ENCODE results near the gene PRPF40A. TPM values are rescaled to one million over a fixed set of nuclear protein-coding genes. Genes with fewer than 3 reads are reported as not detected.

The PRPF40A gene
- total RNA-seq, 1 donor from 2014 or later, result 126 TPM

DNA sequence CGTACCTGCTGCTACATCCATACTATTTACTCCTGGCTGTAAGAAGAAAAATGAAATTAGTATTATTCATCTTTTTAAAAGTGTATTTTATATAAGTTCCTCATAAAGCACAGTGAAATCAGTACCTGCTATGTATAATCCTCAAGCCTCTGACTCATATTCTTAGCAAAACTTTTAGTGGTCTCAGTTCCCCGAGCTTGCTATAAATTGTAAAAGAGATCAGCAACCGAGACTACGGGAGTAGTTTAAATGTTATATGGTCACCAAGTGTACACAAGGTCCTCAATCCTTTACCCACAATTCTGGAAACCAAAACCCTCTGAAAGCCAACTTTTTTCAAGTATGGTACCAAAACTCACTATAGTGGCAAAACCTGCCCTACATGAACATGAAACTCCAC is 24.2 kb downstream of the PRPF40A start:
- Histone ChIP-seq H3K4me3 (ENCODE audit: low read depth, low read length) (no peak overlapping the region), H3K36me3 (ENCODE audit: control insufficient read depth, insufficient read depth, low read length) (no peaks in the 10 kb centered on the region), H3K27me3 (ENCODE audit: control insufficient read depth, insufficient read depth, low read length) (no peaks in the 10 kb centered on the region)
- DNase-seq (ENCODE audit: low read depth), result no peak
- TF ChIP-seq, protein P1, sequence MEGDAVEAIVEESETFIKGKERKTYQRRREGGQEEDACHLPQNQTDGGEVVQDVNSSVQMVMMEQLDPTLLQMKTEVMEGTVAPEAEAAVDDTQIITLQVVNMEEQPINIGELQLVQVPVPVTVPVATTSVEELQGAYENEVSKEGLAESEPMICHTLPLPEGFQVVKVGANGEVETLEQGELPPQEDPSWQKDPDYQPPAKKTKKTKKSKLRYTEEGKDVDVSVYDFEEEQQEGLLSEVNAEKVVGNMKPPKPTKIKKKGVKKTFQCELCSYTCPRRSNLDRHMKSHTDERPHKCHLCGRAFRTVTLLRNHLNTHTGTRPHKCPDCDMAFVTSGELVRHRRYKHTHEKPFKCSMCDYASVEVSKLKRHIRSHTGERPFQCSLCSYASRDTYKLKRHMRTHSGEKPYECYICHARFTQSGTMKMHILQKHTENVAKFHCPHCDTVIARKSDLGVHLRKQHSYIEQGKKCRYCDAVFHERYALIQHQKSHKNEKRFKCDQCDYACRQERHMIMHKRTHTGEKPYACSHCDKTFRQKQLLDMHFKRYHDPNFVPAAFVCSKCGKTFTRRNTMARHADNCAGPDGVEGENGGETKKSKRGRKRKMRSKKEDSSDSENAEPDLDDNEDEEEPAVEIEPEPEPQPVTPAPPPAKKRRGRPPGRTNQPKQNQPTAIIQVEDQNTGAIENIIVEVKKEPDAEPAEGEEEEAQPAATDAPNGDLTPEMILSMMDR (IDR thresholded peaks at IDR 0.05; ENCODE audit: insufficient read depth, low read length, poor library complexity, severe bottlenecking), result no peak

DNA sequence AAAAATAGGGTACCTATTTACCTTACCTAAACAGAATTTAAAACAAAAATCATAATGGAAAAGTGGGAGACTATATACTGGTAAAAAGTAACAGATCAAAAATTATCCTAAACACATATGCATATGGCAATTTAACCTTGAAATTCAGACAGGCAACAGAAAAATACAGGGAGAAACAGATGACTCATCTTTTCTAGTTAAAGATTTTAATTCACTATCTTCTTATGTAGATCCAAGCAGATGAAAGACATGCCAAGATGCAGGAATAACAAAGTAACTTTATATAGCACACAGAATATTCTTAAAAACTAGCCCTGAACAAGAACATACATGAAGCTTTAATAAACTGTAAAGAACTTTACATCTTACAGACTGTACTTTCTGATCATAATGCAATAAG is 30.9 kb downstream of the PRPF40A start:
- TF ChIP-seq, protein P1 (IDR thresholded peaks at IDR 0.05; ENCODE audit: insufficient read depth, low read length, poor library complexity, severe bottlenecking), result no peak
- H3K4me3 ChIP-seq (ENCODE audit: low read depth, low read length), result no peak overlapping the region
- H3K36me3 ChIP-seq (ENCODE audit: control insufficient read depth, insufficient read depth, low read length), result no peaks in the 10 kb centered on the region
- DNase-seq (ENCODE audit: low read depth), result no peak
- no peaks in the 10 kb centered on the region for H3K27me3 ChIP-seq (ENCODE audit: control insufficient read depth, insufficient read depth, low read length)

DNA sequence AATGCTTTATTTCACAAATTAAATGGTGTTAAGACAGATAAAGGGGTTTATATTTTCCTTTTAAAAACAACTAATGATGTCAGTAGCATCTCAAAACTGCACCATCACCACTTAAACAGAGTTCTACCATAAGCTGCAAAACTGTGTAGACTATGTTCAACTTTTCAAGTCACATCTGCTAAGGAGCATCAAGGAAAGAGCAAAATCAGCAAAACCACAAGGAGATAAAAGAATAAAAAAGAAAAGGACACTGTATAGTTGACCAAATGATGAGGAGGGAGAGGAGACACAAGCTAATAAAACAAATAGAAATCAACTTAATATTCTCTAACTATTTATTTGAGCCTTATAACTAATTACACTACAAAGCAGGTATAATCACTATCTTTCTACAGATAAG is 33.9 kb downstream of the PRPF40A start:
- TF ChIP-seq, protein P1 (IDR thresholded peaks at IDR 0.05; ENCODE audit: insufficient read depth, low read length, poor library complexity, severe bottlenecking), result no peak
- Histone ChIP-seq H3K36me3 (ENCODE audit: control insufficient read depth, insufficient read depth, low read length) (no peaks in the 10 kb centered on the region), H3K4me3 (ENCODE audit: low read depth, low read length) (no peak overlapping the region), H3K27me3 (ENCODE audit: control insufficient read depth, insufficient read depth, low read length) (no peaks in the 10 kb centered on the region)
- no peak for DNase-seq (ENCODE audit: low read depth)

DNA sequence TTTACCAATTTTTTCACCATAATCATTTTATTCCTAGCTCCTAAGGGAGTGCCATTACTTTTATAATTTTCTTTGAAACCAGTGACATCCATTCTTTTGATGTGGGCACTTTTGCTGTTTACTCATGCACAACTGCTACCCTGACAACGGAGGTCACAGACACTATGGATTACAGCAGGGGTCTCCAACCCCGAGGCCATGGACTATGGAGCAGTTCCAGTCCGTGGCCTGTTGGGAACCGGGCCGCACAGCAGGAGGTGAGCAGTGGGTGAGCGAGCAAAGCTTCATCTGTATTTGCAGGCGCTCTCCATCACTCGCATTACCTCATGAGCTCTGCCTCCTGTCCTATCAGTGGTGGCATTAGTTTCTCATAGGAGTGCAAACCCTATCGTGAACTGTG is 34.6 kb downstream of the PRPF40A start:
- Histone ChIP-seq H3K27me3 (ENCODE audit: control insufficient read depth, insufficient read depth, low read length) (no peaks in the 10 kb centered on the region), H3K4me3 (ENCODE audit: low read depth, low read length) (no peak overlapping the region), H3K36me3 (ENCODE audit: control insufficient read depth, insufficient read depth, low read length) (no peaks in the 10 kb centered on the region)
- TF ChIP-seq, protein P1 (IDR thresholded peaks at IDR 0.05; ENCODE audit: insufficient read depth, low read length, poor library complexity, severe bottlenecking), result no peak
- no peak for DNase-seq (ENCODE audit: low read depth)

DNA sequence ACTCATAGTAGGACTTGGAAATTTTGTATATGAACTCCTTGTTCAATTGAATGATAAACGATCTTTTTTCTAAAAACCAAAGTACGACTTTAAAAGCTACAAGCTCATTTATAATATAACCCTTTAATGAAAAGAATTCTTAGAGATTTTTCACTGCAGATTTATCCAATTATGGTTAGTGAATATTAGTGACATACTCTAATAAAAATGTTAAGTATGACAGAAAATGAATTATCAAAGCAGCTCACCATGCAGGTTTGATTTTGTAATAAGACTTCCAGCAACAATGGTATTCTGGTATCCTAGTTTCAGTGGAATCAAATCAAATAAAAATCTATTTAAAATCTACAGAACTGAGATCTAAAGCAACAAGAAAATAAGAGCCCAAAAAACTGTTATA is 38.5 kb downstream of the PRPF40A start:
- H3K36me3 ChIP-seq (ENCODE audit: control insufficient read depth, insufficient read depth, low read length), result no peaks in the 10 kb centered on the region
- TF ChIP-seq, protein P1 (IDR thresholded peaks at IDR 0.05; ENCODE audit: insufficient read depth, low read length, poor library complexity, severe bottlenecking), result no peak
- no peaks in the 10 kb centered on the region for H3K27me3 ChIP-seq (ENCODE audit: control insufficient read depth, insufficient read depth, low read length)
- no peak for DNase-seq (ENCODE audit: low read depth)
- H3K4me3 ChIP-seq (ENCODE audit: low read depth, low read length), result no peak overlapping the region

DNA sequence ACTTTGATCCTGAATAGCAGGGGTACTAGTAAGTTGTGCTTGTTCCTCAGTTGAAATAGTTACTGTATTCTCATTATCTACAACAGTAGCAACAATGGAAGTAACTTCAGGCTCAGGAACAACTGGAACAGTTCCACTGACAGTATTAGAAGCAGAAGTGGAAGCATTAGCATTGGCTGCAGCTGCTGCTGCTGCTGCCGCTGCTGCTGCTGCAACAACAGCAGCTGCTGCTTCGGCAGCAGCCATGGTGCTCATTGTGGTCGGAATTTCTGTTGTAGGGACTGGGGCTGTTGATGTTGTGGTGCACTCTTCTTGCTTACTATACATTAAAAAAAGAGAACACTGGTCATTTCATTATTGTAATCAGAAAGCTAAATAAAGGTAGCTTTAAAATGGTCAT is 40.8 kb downstream of the PRPF40A start:
- DNase-seq (ENCODE audit: low read depth), result no peak
- TF ChIP-seq, protein P1 (IDR thresholded peaks at IDR 0.05; ENCODE audit: insufficient read depth, low read length, poor library complexity, severe bottlenecking), result no peak
- Histone ChIP-seq H3K36me3 (ENCODE audit: control insufficient read depth, insufficient read depth, low read length) (no peaks in the 10 kb centered on the region), H3K4me3 (ENCODE audit: low read depth, low read length) (no peak overlapping the region), H3K27me3 (ENCODE audit: control insufficient read depth, insufficient read depth, low read length) (no peaks in the 10 kb centered on the region)

Measured in kidney epithelial cell (primary cell).